Ecto neural progenitor cell (in vitro differentiated cells): ENCODE results near the gene PTPRCAP.

ENCODE experiments used
- DNase-seq: peaks from one replicate; pipeline ENCODE4 v3.0.0-alpha.2; 2018; ENCODE audit warnings: low spot score

The PTPRCAP gene

DNA sequence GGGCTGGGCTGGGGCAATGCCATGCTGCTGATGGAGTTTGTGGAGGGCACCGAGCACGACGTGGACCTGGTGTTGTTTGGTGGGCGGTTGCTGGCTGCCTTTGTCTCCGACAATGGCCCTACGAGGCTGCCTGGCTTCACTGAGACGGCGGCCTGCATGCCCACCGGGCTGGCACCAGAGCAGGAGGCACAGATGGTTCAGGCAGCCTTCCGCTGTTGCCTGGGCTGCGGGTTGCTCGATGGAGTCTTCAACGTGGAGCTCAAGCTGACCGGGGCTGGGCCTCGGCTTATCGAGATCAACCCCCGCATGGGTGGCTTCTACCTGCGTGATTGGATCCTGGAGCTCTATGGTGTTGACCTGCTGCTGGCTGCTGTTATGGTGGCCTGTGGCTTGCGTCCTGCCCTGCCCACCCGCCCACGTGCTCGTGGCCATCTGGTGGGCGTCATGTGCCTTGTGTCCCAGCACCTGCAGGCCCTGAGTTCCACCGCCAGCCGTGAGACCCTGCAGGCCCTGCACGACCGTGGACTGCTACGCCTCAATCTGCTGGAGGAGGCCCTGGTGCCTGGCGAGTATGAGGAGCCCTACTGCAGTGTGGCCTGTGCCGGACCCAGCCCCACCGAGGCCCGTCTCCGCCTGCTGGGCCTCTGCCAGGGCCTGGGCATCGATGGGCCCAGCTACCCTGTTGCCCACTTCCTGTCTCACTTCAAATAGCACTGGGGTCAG is 13.4 kb downstream of the PTPRCAP start:
- DNase-seq: no peak

DNA sequence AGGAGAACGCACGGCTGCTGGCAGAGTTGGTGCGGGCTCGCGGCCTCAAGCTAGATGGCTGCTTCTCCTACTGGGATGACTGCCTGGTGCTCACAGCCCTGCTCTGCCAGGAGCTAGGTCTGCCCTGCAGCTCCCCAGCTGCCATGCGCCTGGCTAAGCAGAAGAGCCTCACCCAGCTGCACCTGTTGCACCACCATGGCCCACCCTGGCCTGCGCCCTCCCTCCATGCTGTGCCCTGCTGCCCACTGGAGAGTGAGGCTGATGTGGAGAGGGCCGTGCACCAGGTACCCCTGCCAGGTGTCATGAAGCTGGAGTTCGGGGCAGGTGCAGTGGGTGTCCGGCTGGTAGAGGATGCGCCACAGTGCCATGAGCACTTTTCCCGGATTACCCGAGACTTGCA is 14.0 kb downstream of the PTPRCAP start:
- DNase-seq: no peak

DNA sequence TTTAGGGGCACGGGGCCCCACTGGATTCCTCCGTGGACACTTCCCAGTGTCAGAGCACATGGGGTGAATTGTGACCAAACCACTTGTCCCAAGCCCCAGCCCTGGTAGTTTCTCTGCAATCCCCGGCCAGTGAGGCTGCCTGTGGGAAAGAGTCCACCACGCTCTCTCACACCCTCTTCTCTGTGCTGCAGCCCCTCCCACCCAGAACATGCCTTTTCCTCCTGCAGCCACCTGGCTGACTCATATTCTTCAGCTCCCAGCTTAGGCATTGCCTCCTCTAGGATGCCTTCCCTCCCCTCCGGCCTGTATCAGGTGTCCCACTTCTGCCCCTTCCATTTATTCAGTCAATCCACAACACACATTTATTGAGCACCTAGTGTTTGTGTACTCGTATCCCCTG is 14.6 kb downstream of the PTPRCAP start:
- DNase-seq: no peak

DNA sequence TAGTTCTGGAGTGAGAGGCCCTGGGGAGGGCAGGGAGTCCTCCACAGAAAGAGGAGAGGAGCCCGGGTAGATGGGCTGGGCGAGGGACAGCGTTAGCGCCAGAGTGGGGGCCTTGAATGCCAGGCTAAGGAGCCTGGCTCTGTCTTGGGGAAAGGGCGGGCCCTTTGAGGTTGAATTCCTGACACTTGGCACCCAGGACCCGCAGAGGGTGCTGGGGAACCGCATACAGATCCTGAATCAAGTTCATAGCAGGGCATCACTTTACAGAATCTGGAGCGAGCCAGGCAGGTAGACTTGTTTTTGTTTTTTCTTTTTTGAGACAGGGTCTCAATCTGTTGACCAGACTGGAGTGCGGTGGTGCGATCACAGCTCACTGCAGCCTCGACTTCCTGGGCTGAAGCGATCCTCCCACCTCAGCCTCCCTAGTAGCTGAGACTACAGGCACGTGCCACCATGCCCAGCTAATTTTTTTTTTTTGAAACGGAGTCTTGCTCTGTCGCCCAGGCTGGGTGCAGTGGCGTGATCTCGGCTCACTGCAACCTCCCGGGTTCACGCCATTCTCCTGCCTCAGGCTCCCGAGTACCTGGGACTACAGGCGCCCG is 16.0 kb downstream of the PTPRCAP start:
- no peak for DNase-seq

DNA sequence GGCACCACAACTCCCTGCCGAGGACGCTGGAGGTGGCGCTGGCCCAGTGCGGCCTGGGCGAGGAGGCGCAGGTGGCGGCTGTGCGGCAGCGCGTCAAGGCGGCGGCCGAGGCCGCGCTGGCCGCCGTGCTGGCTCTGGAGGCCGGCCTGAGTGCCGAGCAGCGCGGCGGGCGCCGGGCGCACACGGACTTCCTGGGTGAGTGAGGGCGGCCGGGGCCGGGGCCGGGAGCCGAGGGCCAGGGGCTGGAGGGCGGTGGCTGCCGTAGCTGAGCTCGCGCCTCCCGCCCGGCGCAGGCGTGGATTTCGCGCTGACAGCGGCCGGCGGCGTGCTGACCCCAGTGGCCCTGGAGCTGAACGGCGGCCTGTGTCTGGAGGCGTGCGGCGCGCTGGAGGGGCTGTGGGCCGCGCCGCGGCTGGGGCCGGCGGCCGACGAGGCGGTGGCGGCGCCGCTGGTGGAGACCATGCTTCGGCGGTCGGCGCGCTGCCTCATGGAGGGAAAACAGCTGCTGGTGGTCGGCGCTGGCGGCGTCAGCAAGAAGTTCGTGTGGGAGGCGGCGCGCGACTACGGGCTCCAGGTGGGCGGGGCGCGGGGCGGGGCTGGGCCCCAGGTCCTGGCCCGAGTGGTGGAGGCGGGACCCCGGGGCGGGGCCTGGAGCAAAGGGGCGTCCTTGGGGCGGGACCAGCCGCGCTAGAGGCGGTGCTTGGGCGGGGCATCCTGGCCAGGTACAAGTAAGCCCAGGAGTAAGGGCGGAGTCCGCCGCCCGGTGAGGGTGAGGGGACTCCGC is 16.6 kb downstream of the PTPRCAP start:
- peak; percentile 98 for DNase-seq

DNA sequence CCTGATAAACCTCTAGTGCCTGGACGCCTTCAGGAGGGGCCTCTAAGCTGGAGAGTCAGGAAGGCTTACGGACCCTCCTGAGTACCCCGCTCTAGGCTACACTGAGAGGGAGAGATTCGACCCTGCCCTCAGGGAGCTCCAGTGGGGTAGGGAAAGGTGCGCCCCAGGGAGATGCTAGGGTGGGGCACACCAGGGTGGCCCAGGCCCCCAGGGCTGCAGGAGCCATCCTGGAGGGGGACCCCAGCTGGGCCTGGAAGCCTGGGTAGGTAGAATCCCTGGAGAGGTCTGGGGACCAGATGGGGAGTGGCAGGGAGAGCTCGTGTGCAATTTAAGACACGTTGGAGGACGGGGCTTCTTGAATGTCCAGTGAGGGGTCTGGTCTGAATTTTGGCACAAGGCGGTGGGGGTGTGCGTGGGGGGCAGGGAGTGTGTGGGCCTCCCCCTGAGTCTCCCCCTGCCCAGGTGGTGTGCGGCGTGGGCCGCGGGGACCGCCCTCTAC is 17.3 kb downstream of the PTPRCAP start:
- DNase-seq: no peak

DNA sequence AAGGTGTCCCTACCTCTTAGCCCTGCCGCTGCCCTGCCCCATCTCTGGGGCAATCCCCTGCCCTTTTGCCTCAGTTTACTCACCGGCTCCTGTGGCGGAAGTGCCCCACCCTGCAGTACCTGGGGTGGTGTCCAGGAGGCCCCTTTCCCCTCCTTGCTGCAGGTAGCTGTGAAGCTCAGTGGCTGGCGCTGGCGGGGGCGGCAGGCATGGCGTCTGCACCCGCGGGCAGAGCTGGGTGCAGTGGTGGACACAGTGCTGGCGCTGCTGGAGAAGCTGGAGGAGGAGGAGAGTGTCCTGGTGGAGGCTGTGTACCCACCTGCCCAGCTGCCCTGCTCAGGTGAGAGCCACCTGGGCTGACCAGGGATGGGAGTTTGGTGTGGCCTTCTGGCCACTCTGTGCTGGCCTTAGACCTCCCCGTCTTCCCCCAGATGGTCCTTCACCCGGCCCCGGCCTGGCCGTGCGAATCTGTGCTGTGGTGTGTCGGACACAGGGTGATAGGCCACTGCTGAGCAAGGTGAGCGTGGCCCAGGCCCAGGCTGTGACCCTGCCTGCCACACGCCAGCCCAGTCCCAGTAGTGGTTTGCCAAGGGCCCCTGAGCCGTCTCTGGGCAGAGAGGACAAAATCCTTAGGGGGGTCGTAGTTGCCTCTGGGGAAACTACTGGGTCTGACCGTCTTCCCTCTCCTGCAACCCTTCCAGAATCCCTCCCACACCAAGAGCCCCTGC is 18.0 kb downstream of the PTPRCAP start:
- no peak for DNase-seq

DNA sequence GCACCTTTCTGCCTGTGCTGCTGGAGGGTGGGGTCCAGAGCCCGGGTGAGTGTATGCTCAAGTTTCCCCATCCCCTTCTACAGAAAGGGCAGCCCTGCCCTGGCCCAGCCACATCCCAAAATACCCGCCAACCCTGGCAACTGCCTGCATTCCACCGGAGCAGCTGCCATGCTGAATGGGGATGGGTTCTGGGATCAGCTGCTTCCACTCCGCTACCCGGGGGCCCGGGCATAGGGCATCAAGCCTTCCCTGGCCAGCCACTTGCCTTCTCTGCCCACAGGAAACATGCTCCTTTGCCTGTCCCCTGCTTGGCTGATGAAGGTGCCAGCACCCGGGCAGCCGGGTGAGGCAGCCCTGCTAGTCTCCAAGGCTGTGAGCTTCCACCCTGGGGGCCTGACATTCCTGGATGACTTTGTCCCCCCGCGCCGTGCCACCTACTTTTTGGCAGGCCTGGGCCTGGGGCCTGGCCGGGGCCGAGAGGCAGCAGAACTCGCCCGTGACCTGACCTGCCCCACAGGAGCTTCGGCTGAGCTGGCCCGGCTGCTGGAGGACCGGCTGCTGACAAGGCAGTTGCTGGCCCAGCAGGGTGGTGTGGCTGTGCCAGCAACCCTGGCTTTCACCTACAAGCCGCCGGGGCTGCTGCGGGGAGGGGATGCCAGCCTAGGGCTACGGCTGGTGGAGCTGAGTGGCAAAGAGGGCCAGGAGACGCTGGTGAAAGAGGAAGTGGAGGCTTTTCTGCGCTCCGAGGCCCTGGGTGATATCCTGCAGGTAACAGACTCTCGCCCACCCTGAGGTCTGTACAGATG is 18.8 kb downstream of the PTPRCAP start:
- no peak for DNase-seq

DNA sequence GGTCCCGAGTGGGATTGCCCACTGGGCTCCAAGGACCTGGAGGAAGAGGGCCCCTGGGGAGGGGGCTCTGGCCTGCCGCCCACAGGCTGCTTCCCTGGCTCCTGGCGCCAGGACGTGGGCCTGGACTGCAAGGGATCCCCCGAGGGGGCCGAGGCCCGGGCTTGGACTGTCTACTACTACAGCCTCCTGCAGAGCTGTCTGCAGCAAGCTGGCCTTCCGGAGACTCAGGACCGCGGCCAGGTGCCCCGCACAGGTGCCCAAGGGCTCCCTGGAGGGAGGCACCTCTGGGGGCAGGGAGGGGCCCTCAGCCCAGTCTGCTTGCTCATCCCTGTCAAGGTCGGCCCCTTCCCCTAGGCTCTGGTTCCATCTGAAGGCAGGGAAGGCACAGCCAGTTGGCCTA is 20.1 kb downstream of the PTPRCAP start:
- no peak for DNase-seq

DNA sequence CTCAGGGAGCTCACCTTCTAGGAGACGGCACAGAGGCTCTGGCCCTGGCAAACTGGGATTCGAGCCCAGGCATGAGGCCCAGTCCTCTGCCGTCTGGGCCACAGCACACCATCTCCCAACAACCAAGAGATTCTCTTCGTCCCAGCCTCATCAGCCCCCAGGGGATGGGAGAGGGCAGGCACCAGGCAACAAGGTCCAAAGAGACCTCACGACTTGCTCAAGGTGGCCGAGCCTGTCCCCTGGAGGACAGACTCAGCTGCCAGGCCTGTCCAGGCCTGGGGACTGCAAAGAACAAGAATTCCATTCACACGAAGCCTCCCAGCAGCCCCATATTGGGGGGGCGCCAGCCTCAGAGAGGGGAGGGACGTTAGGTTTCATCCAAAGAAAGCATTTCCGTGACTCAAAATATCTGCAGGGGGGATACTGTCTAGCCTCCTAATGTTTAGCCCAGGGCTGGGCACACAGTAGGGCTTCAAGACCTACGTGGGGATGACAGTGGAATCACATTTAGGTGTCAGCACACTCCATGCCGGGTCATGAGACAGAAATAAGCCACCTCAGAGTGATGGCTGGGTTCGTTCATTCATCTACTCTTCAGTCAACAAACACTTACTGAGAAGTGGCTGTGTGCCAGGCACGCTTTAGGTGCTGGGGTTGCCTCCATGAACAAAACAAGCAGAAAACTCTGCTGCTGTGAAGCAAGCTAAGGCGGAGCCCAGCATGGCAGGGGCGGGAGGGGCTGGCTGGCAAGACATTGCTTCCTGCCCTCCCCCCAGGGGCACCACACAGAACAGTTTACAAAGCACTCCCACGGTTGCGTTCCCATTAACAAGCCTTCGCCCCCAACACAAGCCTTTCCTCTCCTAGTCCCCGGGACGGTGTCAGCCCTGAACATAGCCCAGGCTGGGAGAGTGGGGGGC is 20.8 kb downstream of the PTPRCAP start:
- DNase-seq: no peak

DNA sequence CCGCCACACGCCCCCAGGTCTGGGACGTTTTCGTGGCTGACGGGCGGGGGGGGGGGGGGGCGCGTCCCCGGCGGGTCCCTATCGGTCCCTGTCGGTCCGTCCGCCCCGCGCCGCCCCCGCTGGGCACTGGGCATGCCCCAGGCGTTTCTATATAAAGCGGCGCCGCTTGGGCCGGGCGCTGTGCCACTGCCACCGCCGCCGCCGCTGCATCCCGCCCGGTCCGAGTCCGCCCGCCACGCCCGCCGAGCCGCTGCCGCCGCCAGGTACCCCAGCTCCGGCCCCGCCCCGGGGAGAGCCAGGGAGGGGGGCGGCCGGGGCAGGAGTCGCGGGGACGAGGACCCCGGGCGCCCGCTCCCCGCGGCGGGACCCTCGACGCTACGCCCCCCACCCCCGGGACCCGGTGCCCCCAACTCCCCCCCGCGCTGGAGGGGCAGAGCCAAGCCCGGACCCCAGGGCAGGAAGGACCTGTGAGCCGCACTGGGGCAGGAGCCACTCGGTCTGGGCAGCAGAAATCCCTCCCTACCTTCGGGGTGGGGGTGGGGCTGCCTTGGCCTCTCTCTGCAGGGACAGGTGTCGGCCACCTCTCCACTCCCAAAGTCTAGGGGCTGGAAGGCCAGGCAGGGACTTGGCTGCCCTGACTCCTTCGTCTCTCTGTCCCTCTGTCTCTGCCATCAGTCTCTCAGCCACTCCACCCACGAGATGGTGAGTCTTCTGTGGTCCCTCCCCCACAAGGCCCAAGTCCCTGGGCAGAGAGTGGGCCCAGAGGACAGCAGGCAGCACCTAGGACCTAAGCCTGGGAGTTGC is 21.8 kb downstream of the PTPRCAP start, which contains the start of gene CARNS1:
Gene CARNS1 (plus strand): TSS at position 178 of the 804 bp plus-strand sequence. CDS start 522 bp downstream, at position 700.
- DNase-seq: no peak

DNA sequence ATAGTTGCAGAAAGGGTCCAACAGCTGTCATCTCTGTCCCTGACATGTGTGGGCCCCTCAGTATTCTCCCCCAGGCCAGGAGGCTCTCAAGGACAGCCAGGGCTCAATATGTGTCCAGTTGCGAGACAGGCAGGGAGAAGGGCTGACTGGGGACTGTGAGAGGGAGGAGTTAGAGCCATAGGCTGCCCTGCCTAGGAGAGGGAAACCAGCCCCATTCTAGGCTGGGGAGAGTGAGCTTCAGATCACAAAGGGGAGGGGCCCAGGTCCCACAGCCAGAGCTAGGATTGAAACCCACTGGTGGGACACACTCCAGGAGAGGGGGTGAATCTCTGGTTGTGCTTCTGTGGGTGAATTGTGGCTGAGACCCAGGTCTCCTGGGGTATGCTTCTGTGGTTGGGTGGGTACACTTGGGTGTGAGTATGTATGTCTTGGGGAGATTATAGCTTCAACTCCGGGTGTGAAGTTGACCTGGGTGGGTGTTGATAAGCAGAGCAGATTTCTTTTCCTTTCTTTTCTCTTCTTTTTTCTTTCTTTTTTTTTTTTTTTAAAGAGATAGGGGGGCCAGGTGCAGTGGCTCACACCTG is 24.1 kb downstream of the PTPRCAP start:
- no peak for DNase-seq

DNA sequence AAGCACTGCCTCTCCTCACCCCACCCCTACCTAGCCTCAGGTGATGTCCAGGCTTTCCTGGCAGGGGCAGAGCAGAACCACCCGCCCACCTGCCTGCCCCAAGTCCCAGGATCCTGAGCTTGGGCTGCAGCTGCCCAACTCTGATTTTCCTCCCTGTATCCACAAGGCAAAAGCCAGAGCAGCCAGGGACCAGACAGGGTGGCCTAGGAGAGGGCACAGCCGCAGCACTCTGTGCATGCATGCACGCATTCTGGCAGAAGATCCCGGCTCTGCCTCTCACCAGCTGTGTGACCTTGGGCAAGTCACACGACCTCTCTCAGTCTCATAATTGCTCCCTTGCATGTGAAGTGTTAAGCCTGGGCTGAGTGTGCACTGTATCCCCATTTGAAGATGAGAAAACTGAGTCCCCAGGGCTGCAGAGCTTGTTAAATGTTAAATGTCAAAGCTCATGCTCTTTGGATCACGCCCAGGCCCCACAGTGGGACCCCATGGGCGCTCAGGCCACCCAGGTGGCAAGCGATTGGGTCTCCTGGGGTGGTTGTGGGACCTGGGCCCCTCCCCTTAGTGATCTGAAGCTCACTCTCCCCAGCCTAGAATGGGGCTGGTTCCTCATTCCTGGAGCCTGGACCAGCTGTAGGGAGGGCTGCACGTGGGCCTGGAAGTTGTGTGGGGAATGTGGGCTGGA is 24.8 kb downstream of the PTPRCAP start:
- DNase-seq: no peak

DNA sequence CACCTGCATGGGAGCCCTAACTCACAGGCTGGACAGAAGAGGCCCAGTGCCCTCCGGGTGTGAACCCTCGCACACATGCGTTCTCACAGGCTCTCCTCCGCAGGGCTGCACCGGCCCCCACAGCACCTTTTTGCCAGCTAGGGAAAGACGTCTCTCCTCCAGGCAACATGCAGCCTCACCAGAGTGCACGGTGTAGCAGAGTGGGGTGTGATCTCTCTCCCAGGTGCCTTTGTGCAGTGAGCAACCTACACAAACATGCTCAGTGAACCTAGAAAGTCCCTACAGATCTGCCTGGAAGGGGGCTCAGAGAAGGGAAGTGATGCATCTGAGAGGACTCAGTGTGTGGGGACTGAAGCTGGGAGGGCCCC is 25.7 kb downstream of the PTPRCAP start:
- DNase-seq: no peak

DNA sequence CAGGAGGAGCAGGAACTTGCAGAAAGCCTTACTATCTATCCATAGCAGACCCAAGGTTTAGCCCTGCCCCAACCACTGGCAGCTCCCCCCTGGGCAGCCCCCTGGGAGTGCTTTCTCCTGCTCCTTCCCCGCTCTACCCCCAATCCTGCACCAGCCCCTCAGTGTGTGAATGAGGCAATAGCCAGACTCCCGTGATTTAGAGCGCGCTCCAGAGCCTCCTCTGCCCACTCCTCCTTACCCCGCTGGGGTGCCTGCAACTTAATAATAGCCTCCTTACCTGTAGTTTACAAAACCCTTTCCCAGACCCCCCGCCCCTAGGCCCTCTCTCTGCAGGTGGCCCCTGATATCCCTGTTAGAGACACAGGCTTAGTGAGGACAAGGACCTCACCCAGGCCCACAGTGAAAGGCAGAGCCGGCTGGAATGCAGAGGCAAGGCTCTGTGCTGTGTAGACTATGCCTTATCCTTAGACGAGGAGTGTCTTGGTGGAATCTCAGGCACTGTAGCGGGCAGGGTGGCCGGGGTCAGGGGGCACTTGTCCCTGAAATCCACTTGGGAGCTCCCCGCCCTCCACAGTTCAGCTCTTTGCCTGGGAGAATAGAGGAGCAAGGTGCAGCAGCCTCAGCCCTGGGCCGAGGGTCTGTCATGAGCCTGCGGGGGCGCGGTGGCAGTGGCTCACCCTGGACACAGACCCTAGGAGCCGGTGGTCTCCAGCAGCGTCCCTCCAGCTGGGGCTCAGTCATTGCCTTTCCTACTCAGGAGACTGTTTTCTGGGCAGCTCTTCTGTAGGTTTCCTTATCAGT is 26.3 kb downstream of the PTPRCAP start:
- DNase-seq: no peak

DNA sequence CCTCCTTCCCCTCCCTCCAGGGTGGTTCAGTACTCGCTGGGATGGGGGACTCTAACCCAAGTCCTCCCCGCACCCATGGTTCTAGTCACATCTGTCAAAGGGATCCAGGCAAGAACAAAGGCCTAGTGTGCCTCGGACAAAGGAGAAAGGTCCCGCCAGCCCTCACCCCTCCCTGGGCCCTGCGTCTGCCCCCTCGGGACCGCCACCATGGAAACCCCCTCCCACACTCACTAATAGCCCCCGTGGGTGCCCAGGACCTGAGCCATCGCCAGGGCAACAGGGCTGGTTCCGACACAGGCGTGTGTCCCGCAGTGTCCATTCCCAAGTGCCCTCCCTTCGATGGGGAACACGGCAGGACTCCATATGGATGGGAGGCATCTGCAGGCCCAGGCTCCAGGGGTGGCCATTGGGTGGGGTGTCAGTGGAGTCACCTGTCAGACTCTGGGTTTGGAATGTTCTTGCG is 27.1 kb downstream of the PTPRCAP start:
- DNase-seq: no peak

DNA sequence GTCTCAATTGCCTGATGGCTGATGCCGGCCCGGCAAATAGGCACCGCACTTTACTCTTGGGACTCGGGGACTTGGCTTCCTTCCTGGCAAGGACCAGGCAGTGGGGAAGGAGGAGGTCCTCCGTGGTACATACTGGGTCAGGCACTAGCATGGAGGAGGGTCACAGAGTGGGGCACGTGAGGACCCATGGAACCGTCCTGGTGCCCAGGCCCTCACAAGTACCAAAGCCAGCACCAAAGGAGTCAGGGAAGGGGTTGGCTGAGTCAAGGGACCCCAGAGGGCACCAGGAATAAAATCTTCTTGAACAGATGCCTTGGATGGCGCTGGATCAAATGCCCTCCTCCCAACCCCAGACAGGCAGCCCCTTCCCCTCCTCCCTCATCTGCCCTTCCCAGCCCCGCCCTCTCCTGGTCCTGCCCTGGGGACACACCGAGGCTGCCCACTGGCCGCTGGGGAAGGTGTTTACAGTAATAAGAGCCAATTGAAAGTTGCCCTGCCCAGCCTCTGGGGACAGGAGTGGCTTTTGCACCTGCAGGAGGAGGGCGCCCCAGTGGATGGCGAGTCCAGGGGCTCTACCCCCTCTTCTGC is 27.6 kb downstream of the PTPRCAP start:
- DNase-seq: no peak
